Neuron (in vitro differentiated cells): Measurements from ENCODE around the gene FKBP9.
"Not testable (repeated sequence)": the region's sequence is repeated elsewhere in the genome, so short reads cannot be mapped to it uniquely, and the experiment has no call there.

Experiments
- H2AFZ ChIP-seq: one replicate; pipeline ENCODE4 v1.6.1; 2013; ENCODE audit warnings: low read depth, mild to moderate bottlenecking, inconsistent platforms, low read length, moderate library complexity
- H3K27me3 ChIP-seq: one replicate; pipeline ENCODE4 v1.6.1; 2013; ENCODE audit warnings: low read length; ENCODE audit not compliant: insufficient read depth
- H3K36me3 ChIP-seq: one replicate; pipeline ENCODE4 v1.6.1; 2013; ENCODE audit warnings: low read length; ENCODE audit not compliant: insufficient read depth
- H3K4me1 ChIP-seq: one replicate; pipeline ENCODE4 v1.6.1; 2013; ENCODE audit warnings: low read length; ENCODE audit not compliant: insufficient read depth
- H3K4me3 ChIP-seq: 2 replicates; pipeline ENCODE4 v1.5.1; 2013; ENCODE audit warnings: mild to moderate bottlenecking, low read length, moderate library complexity
- H3K9me3 ChIP-seq: one replicate; pipeline ENCODE4 v1.6.1; 2013; ENCODE audit warnings: low read length

FKBP9 gene

GRCh38 chr7:32966489-32967267, 9.4 kb downstream of the FKBP9 start:
- not testable (repeated sequence) for H2AFZ ChIP-seq, H3K36me3 ChIP-seq, H3K9me3 ChIP-seq, H3K27me3 ChIP-seq, H3K4me3 ChIP-seq, H3K4me1 ChIP-seq

- not testable (repeated sequence) for H3K27me3 ChIP-seq
Observed at GRCh38 chr7:32967268-32967582, 10.0 kb downstream of the FKBP9 start.

GRCh38 chr7:32971967-32972366, 14.7 kb downstream of the FKBP9 start:
- not testable (repeated sequence) for H2AFZ ChIP-seq, H3K27me3 ChIP-seq, H3K4me3 ChIP-seq, H3K36me3 ChIP-seq, H3K4me1 ChIP-seq, H3K9me3 ChIP-seq

More at GRCh38 chr7:32967268-32967582, 10.0 kb downstream of the FKBP9 start:
- H2AFZ ChIP-seq, H3K4me1 ChIP-seq, H3K36me3 ChIP-seq, H3K9me3 ChIP-seq, H3K4me3 ChIP-seq: not testable (repeated sequence)

GRCh38 chr7:32977159-32977558, 19.9 kb downstream of the FKBP9 start:
- not testable (repeated sequence) for H3K9me3 ChIP-seq, H3K36me3 ChIP-seq, H3K4me1 ChIP-seq, H3K27me3 ChIP-seq, H2AFZ ChIP-seq, H3K4me3 ChIP-seq

- H3K4me1 ChIP-seq, H3K36me3 ChIP-seq, H3K27me3 ChIP-seq, H3K4me3 ChIP-seq, H2AFZ ChIP-seq, H3K9me3 ChIP-seq: not testable (repeated sequence)
Observed at GRCh38 chr7:32979246-32979645, 22.0 kb downstream of the FKBP9 start.

DNA sequence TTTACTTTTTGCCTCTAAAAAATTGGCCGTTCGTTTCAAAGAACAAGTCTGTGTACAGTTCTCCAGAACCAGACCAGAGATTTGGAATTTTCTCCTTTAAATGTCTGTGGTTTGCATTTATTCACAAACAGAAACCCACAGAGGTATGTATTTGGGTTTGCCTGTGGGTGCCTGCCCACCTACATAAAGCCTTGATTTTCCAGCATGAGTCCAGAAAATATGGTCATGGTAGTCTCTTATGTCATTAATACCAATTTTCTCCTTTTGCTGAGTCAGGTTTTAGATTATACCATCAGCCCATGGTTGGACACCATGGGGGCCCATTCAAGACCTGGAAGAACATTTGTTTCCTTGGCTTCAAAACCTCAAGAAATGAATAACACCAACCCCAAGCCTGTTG, 22.7 kb downstream of the FKBP9 start:
- not testable (repeated sequence) for H3K36me3 ChIP-seq

DNA sequence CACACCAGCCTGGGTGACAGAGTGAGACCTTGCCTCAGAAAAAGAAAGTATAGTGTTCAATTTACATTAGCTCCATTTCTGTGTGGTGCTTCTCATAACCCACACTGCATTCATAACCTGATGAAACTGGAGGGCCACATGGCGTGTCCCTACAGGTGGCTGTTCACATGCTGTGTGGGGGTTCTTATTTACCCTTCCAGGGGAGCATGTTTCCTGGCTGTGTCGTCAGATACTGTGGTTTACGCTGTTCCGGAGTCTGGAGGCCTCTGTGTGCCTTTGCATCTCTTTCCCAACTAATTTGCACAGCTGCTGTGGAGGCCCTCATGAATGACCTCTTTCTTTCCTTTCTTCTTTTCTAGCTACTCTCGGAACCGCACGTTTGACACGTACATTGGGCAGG, 30.9 kb downstream of the FKBP9 start:
- H3K4me3 ChIP-seq, H3K36me3 ChIP-seq, H2AFZ ChIP-seq, H3K27me3 ChIP-seq, H3K9me3 ChIP-seq, H3K4me1 ChIP-seq: not testable (repeated sequence)

More for the DNA sequence above, 22.7 kb downstream of the FKBP9 start:
- H3K27me3 ChIP-seq, H2AFZ ChIP-seq, H3K4me3 ChIP-seq, H3K4me1 ChIP-seq, H3K9me3 ChIP-seq: not testable (repeated sequence)

DNA sequence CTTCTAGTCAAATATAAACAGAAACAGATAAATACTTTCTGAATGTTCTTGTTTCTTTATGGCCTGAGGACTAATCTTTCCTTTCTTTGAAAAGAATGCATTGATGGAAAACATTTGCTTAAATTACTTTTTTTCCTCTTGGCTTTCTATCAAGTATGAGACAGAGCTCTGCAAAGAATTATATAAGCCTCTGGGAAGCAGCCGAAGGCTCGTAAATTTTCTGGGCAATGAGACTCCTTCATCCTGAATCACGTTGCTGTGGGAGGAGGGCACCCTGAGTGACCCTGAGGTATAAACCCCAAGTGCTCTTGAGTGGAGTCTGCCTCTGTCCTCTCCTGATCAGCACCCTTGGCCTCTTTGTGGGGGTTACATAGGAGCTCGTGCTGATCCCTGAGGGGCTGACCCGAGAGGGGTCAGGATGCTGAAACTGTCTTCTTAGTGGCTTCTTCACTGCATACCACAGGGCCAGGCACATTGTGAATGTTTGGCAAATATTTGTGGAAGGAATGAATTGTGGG, 33.9 kb downstream of the FKBP9 start:
- not testable (repeated sequence) for H2AFZ ChIP-seq, H3K36me3 ChIP-seq, H3K9me3 ChIP-seq, H3K27me3 ChIP-seq, H3K4me1 ChIP-seq, H3K4me3 ChIP-seq

- not testable (repeated sequence) for H3K9me3 ChIP-seq, H3K36me3 ChIP-seq, H2AFZ ChIP-seq, H3K4me1 ChIP-seq, H3K4me3 ChIP-seq, H3K27me3 ChIP-seq
Observed at GRCh38 chr7:32991975-32992700, 34.9 kb downstream of the FKBP9 start.

DNA sequence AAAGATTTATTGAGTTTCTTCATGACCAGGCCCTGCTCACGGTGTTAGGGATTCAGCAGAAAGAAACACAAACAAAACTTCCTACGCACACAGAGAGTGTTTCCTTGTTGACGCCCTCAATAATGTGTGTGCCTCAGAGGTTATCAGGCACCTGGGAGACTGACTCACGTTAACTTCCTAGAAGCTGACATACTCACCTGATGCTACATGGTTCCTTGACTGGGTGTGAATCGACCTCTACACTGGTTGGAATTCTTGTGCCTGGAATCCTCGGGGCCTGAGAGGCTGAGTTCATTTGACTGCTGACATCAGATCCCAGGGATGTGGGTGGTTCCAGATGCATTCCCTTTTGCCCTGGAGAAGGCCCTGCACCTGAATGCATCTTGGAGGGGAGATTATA, 35.5 kb downstream of the FKBP9 start:
- not testable (repeated sequence) for H3K9me3 ChIP-seq

GRCh38 chr7:32997956-32998355, 40.7 kb downstream of the FKBP9 start:
- peak overlapping the region; percentile 41 for H3K4me3 ChIP-seq

More for the DNA sequence above, 35.5 kb downstream of the FKBP9 start:
- not testable (repeated sequence) for H2AFZ ChIP-seq, H3K36me3 ChIP-seq, H3K4me1 ChIP-seq, H3K4me3 ChIP-seq, H3K27me3 ChIP-seq

DNA sequence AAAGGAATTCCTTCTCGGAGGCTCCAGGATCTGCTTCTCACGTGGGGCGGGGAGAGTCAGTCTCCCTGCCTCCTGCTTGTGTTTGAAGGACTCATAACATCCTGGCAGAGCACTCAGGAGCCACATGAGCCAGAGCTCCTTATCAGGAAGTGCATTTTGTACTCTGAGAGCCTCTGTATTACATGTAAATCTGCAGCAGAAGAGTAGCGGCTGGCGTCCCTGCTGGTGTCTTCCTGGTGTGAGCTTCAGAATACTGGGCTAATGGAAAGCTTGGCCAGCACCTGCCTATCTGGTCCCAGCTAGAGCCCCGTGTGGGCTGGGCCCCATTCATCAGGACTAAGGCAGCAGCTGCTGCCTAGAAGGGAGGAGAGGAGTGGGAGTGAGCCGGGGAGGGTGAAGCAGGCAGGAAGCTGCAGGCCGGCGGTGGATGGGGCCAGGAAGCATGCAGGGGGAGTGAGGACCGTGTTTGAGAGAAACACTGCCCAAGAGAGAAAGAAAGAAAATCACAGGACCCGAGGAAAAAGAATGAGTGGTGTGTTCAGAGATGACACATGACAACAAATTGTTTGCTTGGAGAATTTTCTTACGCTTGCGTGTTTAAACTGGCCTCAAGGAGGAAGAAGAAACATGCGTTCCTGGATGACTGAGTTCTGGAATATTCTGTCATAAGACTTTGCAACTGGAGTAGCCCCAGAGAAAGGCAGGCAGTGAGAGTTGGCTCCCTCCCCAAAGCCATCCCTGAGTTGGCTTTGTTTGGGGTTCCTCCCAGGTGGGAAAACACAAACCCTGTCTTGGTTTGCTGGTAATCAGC, 41.3 kb downstream of the FKBP9 start:
- Histone ChIP-seq H2AFZ (peak overlapping the region; percentile 72), H3K4me3 (peak overlapping the region; percentile 41)
- not testable (repeated sequence) for H3K4me1 ChIP-seq, H3K9me3 ChIP-seq, H3K27me3 ChIP-seq, H3K36me3 ChIP-seq

More at GRCh38 chr7:32997956-32998355, 40.7 kb downstream of the FKBP9 start:
- H3K36me3 ChIP-seq, H3K9me3 ChIP-seq, H3K27me3 ChIP-seq, H3K4me1 ChIP-seq: not testable (repeated sequence)
- H2AFZ ChIP-seq = peak overlapping the region; percentile 72

DNA sequence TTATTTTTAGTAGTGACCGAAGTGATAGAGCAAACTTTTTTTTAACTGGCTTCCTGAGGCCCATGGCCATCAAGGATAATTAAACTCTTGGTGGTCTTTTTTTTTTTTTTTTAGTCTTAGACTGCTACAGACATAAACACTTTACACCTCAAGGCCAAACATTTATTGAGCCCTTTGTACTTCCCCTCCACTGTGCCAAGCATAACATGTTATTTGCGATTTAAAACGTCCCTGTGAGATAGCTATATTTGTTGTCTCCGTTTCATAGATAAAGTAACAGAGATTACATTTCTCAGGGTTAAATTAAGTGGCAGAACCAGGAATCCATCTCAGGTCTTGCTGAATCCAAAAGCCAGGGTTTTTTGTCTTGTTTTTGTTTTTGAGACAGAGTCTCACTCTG, 42.1 kb downstream of the FKBP9 start:
- H3K4me1 ChIP-seq, H3K9me3 ChIP-seq, H3K27me3 ChIP-seq, H3K4me3 ChIP-seq, H2AFZ ChIP-seq, H3K36me3 ChIP-seq: not testable (repeated sequence)
